HG02798 (cell line): Measurements from ENCODE around the gene METTL23.
A peak's percentile ranks its signal among the peaks of the same experiment; 100 is the strongest.
"Not testable (repeated sequence)": the region's sequence is repeated elsewhere in the genome, so short reads cannot be mapped to it uniquely, and the experiment has no call there.

Source experiments
- ATAC-seq: cut with Tn5 transposase; IDR thresholded peaks from one replicate; pipeline ENCODE4 v1.9.1; 2021; ENCODE audit warnings: mild to moderate bottlenecking; ENCODE audit not compliant: unreplicated experiment, poor library complexity

The METTL23 gene

DNA sequence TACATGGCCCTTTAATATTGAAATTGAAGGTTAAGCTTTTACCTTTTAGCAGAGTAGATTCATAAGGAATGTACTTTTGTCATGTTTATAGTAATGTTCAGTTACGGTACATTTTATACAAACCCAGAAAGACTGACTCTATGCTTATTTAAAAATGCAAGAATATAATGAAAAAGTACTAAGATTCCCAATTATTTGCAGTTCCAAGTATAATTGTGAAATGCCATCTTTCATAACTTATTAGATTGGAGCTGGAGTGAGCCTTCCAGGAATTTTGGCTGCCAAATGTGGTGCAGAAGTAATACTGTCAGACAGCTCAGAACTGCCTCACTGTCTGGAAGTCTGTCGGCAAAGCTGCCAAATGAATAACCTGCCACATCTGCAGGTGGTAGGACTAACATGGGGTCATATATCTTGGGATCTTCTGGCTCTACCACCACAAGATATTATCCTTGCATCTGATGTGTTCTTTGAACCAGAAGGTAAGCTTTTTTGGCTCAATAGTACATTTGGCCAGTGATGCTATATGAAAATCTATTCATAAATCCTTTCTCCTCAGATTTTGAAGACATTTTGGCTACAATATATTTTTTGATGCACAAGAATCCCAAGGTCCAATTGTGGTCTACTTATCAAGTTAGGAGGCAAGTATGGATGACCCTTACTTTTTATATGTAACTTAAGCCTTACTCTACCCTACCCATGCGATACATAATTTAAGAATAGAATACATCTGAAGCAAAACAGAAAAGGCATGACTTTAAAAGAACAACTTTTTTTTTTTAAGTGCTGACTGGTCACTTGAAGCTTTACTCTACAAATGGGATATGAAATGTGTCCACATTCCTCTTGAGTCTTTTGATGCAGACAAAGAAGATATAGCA lies 6.3 kb downstream of the METTL23 start:
- no peak for ATAC-seq

DNA sequence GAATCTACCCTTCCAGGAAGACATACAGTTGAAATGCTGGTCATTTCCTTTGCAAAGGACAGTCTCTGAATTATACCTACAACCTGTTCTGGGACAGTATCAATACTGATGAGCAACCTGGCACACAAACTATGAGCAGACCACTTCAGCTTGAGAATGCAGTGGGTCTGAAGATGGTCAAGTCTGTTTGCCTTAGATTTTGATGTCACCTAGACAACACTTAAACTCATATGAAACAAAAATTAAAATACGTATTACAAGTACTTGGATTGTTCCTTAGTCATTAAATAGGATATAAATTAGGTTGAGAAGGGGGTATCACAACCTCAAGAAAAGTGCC lies 6.9 kb downstream of the METTL23 start:
- no peak for ATAC-seq

DNA sequence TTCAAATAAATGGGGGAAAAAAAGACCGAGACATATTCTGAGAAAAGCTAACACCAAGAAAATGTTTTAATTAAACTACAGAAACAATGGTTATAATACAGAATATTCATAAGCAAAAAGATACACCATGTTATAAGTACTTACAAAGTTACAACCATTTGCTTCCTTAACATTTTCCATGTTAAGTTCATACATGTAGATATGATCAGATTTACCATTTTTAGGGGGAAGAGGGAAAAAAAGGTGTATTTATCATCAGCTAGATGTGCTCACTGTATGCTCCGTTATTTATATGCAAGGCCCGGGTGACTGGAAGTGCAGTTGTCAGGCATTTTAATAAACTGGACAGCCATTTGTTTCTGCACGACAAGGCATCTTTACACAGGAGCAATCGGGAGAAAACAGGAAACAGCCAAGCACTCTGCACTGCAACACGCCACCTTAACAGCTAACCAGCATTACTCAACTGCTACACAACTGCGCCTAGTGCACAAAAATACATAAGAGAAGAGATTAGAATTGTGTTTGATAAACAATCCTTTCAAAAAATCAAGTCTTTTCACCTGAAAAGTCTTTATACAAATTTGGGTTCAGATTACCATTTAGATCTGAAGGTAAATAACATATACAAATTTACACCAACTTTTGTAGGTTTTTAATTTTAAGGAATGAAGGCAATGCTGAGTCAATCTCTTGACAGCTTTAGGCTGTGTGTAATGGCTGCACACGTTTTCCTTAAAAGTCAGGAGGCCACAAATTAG lies 7.6 kb downstream of the METTL23 start:
- ATAC-seq = no peak

DNA sequence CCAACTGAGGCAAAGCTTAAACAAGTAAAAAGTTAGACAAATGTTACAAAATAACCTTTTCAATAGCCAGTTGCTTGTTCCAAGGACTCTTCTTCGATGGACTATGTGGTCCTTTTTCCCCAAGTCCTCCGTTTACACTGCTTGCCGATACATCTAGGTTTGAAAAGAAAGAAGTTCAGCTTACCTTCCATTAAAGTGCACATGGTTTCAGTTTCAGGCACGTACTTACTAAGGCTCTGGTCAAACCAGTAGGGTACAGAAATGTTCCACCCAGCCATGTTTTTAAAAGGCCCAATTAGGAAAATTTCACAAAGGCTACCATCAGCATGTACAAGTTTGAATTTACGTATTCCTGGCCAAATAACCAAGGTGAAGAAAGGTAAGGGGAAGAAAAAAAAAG lies 8.4 kb downstream of the METTL23 start:
- no peak for ATAC-seq

DNA sequence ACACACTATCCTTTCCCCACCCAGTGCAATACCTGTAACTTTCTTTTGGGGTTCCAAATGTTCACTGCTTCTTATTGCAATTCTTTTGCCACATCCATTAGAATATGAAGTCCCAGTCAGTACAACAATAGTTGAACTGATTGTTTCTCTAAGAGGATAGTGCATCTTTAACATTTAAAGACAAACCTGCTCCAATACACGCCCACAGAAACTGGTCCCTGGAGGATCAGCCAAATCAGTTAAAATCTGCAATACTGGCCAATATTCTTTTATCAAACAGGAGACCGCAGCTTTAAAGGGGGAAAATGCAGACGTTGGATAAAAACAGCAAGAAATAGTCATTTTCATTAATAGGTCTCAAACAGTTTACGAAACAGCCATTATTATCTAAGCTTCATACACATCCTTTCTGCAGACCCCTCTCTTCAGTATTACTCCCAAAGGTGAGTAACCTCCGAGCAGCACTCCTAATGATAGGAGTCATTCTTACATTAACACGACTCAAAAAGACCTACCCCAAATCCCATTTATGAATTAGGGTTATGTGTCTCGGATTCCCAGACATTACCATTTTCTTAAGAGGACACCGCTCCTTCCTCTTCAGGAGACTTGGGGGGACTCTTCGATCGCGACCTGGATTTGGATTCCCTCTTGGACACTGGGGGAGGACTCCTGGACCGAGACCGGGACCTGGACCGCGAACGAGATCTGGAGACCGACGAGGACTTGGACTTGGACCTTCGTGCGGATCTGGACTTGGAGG lies 9.1 kb downstream of the METTL23 start:
- no peak for ATAC-seq

DNA sequence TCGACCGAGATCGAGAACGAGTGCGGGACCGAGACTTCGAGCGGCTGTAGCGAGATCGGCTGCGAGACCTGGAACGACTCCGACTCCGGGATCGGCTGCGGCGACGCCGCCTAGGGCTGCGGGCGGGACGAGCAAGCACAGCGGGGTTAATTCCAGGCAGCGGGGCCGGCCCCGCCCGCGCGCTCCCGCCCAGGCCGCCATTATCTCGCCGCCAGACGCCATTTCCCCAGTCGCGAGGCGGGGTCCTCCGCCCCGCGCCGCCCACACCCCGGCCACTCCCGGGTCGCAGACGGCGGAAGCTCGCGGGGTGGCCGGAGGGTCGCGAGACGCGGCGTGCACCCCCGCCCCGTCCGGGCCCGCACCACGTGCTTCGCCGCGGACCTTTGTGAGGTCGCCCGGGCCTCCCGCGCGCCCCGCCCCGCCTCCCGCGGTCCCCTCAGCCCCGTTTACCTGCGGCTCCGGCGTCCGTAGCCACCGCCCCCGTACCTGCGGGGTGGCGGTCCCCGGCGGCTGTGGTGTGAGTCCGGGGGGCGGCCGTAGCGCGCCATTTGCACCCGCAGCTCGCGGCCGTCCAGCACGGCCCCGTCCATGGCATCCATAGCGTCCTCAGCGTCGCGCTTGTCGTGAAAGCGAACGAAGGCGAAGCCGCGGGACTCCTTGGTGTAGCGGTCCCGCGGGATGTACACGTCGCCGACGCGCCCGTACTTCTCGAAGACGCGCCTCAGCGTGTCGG lies 9.9 kb downstream of the METTL23 start:
- peak; percentile 20 for ATAC-seq

DNA sequence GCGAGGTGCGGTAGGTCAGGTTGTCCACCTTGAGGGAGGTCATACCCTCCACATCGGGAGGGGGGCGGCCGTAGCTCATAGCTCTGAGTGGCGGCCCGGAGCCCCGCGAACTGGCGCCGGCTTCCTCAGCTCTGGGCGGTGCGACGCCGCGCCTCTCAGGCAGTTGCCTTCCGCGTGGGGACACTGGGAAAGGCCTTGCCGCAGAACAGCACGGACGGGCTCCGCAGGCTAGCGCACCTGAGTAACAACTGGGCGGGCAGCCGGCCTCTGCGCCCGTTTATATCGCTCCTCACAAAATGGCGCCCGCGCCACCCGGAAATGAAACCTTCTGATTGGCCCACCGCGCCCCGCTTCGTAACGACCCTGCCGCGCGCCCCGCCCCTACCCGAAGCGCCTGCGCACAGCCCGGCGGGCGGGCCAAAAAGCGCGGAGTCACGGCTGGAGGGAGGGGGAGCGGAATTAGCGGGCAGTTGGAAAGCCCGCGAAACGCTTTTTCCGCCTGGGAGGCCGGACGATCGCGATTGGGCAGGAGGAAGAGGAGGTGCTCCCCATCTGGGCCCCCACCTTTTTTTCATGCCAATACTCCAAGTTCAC lies 10.5 kb downstream of the METTL23 start, which contains the start of gene SRSF2:
SRSF2 (minus strand) TSS at position 250 of the 594 bp plus-strand sequence; CDS start at position 79, 171 bp downstream.
- peak; percentile 73 for ATAC-seq

DNA sequence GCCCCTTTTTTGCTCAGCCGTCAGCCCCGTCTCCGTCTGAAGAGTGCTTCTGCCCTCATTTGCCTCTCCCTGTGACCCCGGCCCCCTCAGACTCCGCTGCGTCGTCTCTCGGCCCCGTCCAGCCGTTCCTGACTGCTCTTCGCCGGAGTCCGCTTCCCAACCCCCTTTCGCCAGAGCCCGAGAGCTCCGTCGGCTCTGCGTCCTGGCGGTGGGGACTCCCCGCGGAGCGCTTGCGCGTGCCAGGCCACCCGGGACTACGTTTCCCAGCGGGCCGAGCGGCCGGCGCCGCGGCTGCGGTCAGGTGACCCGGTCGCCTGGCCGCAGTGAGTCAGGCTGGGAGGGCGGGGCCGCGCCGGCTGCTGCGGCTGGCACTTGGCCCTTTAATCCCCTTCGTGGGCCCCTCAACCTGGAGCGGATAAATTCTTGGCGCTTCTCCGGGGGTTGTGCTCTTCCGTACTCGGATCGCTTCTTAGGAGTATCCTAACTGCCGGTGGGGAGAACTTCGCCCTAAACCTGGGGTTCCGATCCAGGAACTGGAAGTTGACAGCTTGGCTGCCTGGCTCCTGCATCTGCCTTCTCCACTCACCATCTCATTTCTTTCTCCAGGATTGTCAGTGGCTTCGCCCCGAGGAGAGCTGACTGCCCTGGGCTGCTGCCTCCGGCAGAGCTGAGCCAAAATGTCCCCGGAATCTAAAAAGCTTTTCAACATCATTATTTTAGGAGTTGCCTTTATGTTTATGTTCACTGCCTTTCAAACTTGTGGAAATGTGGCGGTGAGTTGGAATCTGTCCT lies 11.2 kb downstream of the METTL23 start, which contains the start of gene MFSD11:
MFSD11 (plus strand) TSS at position 444 of the 792 bp plus-strand sequence; CDS start at position 678, 234 bp downstream.
- peak; percentile 57 for ATAC-seq

DNA sequence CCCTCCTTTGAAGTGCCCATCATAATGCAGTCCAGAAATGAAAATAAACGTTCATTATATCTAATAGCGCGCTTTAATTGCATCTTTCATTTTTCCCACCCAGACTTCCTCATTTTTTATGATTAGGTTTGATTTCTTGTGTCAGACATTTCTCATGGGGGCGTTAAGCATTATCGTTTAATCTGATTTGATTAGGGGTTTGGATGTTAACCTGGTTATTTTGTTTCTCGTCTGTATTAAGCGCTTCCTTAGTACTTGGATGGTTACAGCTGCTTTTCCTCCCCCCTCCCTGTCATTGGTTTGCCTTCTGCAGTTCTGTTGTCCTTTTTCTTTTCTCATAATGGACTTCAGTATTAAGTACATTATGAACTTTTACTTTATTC lies 11.8 kb downstream of the METTL23 start:
- ATAC-seq = no peak

DNA sequence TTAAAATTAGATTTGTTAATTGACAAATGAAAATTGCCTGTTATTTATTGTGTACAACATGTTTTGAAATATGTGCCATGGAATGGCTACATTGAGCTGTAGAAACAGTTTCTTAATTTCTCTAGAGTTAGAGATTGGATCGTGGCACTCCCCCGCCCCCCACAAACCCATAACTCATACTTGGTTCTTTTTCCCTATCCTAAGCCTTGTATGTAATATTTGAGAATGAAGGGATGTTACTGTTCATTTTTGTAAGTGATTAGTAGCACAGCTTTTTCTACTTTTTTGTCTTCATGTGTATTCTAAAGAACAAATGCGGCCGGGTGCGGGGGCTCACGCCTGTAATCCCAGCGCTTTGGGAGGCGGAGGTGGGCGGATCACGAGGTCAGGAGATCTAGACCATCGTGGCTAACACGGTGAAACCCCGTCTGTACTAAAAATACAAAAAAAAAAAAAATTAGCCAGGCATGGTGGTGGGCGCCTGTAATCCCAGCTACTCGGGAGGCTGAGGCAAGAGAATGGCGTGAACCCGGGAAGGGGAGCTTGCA lies 13.0 kb downstream of the METTL23 start:
- not testable (repeated sequence) for ATAC-seq

DNA sequence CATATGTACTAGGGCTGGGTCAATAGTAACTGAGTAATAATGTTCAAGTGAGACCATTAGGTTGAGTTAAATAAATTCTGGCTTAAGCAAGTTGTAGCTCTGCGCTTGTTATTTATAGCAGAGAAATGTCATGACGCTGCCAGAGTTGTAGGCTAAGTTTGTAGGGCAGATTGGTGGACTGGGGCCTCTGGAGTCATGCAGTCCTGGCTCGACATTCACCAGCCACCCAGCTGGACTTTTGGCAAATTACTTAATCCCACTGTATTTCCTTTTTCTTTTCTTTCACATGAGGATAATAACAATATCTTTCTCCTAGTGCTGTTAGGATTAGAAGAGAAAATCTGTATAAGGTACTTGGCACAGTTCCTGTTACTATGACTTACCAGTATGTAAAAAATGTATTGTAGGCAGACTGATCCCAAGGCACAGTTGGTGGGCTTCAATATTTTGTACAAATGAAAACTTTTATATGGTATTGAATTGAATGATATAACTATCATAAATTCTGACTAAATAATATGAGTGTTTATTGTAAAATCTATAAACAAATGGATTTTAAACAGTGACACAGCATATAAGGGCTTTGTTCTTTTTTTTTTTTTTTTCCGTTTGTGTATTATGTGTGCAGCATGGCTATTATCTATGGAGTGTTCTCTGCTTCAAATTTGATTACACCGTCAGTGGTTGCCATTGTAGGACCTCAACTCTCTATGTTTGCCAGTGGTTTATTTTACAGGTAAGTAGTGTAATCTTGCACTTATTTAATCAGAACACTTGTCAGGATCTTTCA lies 13.9 kb downstream of the METTL23 start:
- ATAC-seq = no peak

DNA sequence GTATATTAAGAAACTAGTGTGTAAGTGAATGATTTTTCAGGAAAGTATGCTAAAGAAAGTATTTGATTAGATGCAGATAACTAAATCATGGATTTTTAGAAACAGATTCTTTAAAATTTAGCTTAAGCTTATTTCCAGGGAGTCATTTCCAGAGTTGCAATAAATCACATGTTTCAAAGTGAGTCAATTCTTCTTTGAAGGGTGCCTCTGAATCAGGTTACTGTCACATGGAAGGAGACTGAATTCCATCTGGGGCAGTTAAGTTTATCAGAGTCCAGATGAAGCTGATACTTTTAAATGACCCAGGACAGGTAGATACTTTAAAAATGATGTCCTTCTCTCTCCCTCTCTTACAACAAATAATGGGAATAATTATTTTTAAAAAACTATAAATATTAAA lies 16.3 kb downstream of the METTL23 start:
- no peak for ATAC-seq

DNA sequence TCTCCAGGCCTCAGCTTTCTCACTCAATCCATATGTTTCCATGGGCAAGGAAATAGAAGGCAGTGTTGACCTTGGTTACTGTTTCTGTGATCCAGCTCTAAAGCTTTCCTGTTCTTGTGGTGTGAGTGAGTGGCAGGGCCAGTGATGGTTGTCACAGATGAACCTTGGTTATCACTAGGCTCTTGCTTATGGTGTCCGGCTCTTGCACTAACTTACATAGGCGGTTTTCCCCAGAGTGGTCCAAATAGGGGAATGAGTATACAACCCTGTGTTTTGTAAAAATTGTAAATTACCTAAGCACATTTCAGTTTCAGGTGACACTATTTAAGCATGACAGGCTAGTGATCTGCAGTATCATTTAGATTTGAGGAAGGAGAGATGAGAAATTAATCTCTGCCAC lies 18.1 kb downstream of the METTL23 start:
- ATAC-seq = no peak

DNA sequence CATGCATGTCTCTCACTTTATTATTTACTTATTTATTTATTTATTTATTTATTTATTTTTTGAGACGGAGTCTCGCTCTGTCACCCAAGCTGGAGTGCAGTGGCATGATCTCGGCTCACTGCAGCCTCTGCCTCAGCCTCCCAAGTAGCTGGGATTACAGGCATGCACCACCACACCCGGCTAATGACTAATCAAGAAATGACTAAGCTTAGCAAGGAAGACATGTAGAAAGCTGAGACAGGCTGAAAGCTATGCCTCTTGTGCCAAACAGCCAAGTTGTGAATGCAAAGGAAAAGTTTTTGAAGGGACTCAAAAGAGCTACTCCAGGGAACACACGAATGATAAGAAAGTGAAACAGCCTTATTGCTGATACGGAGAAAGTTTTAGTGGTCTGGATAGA lies 19.1 kb downstream of the METTL23 start:
- not testable (repeated sequence) for ATAC-seq

DNA sequence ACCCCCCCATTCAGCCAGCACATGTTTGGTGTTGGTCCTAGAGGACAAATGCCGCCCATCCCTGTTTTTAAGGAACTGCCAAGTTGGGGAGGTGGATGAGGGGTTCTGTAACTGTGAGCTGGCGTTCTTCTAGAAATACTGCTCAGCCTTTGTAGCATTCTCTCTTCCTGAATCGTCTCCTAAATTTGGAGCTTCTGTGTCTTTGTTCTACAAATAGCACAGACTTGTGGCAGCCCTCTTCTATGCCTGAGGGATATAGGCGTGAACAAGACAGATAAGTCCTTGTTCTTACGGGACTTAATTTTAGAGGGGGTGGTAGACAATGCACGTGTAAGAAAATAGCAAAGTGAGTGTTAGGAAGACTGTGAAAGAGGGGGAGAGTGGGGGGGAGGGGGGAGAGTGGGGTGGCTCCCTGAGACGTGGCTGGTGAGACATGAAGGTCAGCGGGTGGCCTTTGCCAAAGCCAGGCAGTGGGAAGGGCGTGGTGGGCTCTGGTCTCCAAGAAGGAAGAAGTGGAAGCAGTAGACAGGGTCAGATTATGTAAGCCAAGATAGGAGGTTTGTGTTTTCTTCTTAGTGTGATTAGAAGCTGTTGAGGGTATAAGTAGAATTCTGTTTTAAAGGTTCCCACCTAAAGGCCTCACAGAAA lies 21.2 kb downstream of the METTL23 start:
- no peak for ATAC-seq

DNA sequence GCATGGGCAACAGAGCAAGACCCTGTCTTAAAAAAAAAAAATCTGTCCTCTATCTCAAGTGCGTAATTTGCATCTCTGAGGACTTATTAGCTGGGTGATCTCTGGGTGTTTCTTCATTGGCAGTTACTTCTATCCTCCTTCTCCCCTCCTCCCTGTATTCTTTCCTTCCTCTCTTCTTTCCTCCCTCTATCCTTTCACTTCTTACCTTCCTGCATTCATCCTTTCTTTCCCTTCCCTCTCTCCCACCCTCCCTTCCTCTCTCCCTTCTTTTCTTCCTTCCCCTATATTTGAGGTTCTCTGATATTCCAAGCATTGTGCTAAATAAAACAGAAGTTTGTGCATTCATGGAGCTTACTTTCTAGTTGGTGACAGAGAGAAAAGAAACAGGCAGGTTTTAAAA lies 22.0 kb downstream of the METTL23 start:
- no peak for ATAC-seq

DNA sequence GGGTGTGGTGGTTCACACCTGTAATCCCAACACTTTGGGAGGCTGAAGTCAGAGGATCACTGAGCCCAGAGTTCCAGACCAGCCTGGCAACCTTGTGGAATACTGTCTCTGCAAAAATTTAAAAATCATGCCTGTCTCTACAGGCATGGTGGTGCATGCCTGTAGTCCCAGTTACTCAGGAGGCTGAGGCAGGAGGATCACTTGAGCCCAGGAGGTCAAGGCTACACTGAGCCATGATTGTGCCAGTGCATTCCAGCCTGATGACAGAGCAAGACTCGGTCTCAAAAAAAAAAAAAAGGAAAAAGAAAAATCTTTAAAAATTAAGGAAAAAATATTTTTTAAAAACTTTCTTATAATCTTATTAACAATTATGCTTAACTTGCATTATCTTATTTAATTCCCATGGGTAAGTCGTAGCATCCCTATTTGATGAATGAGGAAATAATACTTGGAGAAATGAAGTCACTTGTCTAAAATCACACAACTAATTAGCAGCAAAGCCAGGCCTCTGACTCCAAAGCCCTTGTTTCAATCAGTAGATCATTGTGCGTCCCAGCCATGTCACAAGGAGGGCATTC lies 24.9 kb downstream of the METTL23 start:
- ATAC-seq = no peak
